Stimulated activated CD4-positive, alpha-beta T cell treated with anti-CD3 and anti-CD28 coated beads, Interleukin-1b, Interleukin-23, amount 100 ng/mL, for 4 hours (primary cell): ENCODE data around the gene DENND2A.
"Not testable (repeated sequence)": the region's sequence is repeated elsewhere in the genome, so short reads cannot be mapped to it uniquely, and the experiment has no call there.

Source experiments
- DNase-seq, 2 donors: peaks; one replicate each; pipeline ENCODE4 v3.0.0-alpha.2; 2020; ENCODE audit warnings: low read depth in 2 of 2

Gene DENND2A

GRCh38 chr7:140512317-140513000 lies 128.2 kb downstream of the DENND2A start:
- DNase-seq: no peak

- DNase-seq: no peak
Observed at GRCh38 chr7:140509789-140510188, 130.8 kb downstream of the DENND2A start.

GRCh38 chr7:140507556-140507955 lies 133.1 kb downstream of the DENND2A start:
- not testable (repeated sequence) for DNase-seq

- no peak for DNase-seq
Observed at GRCh38 chr7:140506788-140507464, 133.7 kb downstream of the DENND2A start.

GRCh38 chr7:140501966-140502365 lies 138.6 kb downstream of the DENND2A start:
- DNase-seq: no peak

GRCh38 chr7:140497807-140498206 lies 142.8 kb downstream of the DENND2A start:
- DNase-seq: not testable (repeated sequence)

GRCh38 chr7:140497241-140497769 lies 143.3 kb downstream of the DENND2A start:
- no peak for DNase-seq

GRCh38 chr7:140495514-140496097 lies 145.0 kb downstream of the DENND2A start:
- DNase-seq: no peak

- no peak for DNase-seq
Observed at GRCh38 chr7:140494867-140495266, 145.7 kb downstream of the DENND2A start.

- DNase-seq: no peak
Observed at GRCh38 chr7:140489026-140489359, 151.6 kb downstream of the DENND2A start.

GRCh38 chr7:140485500-140486265 lies 154.9 kb downstream of the DENND2A start:
- DNase-seq: no peak

- no peak for DNase-seq
Observed at GRCh38 chr7:140484951-140485499, 155.6 kb downstream of the DENND2A start.

- no peak for DNase-seq
Observed at GRCh38 chr7:140484479-140484878, 156.1 kb downstream of the DENND2A start.

- DNase-seq: no peak
Observed at GRCh38 chr7:140479739-140480084, 160.9 kb downstream of the DENND2A start.

GRCh38 chr7:140479062-140479738 lies 161.4 kb downstream of the DENND2A start, which contains the start of gene MKRN1:
TSS of gene MKRN1 (minus strand) at chr7:140479505. CDS start at chr7:140479344, 161 bp downstream.
- peak; percentile 93 to 94 for DNase-seq

- DNase-seq: peak; percentile 3 to 24
Observed at GRCh38 chr7:140478246-140479061, 162.2 kb downstream of the DENND2A start.

GRCh38 chr7:140476698-140477261 lies 163.8 kb downstream of the DENND2A start:
- no peak for DNase-seq

- peak; percentile 9 to 27 for DNase-seq
Observed at GRCh38 chr7:140475747-140476333, 164.8 kb downstream of the DENND2A start.
